ENCODE results near the gene CACNA1E. TPM values are rescaled to one million over a fixed set of nuclear protein-coding genes. Genes with fewer than 3 reads are reported as not detected.

Gene CACNA1E
- total RNA-seq, 1 experiment from 2014 or later: not detected

DNA sequence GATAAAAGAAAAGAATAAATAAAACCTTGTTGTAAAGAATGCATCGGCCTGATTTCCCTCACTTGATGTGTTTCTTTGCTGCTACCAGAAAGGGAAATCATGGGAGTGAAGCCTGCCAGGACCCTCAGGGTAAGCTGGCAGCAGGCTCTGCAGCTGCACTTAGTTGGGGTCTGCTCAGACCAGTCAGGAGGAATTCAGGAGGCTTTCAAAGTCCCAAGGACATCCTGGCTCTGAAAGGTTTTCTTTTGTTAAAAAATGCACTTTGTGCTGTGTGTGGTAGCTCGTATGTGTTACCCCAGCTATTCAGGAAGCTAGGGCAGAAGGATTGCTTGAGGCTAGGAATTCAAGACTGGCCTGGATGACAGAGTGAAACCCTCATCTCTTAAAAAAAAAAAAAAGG, 323.4 kb downstream of the CACNA1E start:
- Histone ChIP-seq H3K36me3 (ENCODE audit: insufficient read depth, low read length, poor library complexity, severe bottlenecking) (no peaks in the 10 kb centered on the region), H3K4me3 (ENCODE audit: low read depth, low read length, poor library complexity, severe bottlenecking) (no peak overlapping the region), H3K4me1 (ENCODE audit: insufficient read depth, low read length, poor library complexity, severe bottlenecking) (no peaks in the 10 kb centered on the region), H3K27ac (ENCODE audit: low read depth, low read length, poor library complexity, severe bottlenecking) (no peak overlapping the region), H3K9me3 (ENCODE audit: low read depth, low read length, poor library complexity, severe bottlenecking) (no peaks in the 10 kb centered on the region), H3K27me3 (replicated peaks; ENCODE audit: insufficient read depth, low read depth, low read length, poor library complexity) (peaks cover 71% of the 10 kb centered on the region)
- ChIA-PET POLR2A (ENCODE audit: low non-redundant PET) (no interaction called here), CTCF (no interaction called here)
- intact Hi-C loops (cut with micrococcal nuclease; ENCODE audit: unreplicated experiment): no loop called here
- BruUV-seq (replicated peaks): no TSS peak
- DNase-seq (ENCODE audit: low spot score): no peak
- TF ChIP-seq, protein P1, sequence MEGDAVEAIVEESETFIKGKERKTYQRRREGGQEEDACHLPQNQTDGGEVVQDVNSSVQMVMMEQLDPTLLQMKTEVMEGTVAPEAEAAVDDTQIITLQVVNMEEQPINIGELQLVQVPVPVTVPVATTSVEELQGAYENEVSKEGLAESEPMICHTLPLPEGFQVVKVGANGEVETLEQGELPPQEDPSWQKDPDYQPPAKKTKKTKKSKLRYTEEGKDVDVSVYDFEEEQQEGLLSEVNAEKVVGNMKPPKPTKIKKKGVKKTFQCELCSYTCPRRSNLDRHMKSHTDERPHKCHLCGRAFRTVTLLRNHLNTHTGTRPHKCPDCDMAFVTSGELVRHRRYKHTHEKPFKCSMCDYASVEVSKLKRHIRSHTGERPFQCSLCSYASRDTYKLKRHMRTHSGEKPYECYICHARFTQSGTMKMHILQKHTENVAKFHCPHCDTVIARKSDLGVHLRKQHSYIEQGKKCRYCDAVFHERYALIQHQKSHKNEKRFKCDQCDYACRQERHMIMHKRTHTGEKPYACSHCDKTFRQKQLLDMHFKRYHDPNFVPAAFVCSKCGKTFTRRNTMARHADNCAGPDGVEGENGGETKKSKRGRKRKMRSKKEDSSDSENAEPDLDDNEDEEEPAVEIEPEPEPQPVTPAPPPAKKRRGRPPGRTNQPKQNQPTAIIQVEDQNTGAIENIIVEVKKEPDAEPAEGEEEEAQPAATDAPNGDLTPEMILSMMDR (conservative IDR thresholded peaks at IDR 0.05; ENCODE audit: low read depth, low read length): no peak
- TF ChIP-seq EZH2 (IDR thresholded peaks at IDR 0.05; ENCODE audit: borderline replicate concordance, low read depth, low read length, poor library complexity, severe bottlenecking): no peak

DNA sequence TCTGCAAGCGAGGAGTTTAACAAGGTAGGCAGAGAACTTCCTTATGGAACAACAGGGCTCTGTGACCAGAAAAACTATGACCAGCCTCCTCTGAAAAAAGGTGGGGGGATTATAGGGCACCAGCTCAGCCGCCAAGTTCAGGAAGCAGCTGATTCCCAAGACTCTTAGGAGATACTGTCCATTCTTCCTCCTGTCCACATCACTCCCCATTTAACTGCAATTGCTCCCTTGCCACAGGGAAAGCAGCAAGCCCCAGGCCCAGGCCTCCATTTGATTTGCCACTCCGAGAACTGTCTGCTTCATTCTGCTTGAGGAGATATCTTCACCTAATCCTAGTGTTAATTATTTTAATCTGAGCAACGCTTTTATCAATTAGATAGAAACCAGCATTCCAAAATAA, 323.9 kb downstream of the CACNA1E start:
- H3K36me3 ChIP-seq (ENCODE audit: insufficient read depth, low read length, poor library complexity, severe bottlenecking): no peaks in the 10 kb centered on the region
- no peaks in the 10 kb centered on the region for H3K4me1 ChIP-seq (ENCODE audit: insufficient read depth, low read length, poor library complexity, severe bottlenecking)
- H3K27me3 ChIP-seq (replicated peaks; ENCODE audit: insufficient read depth, low read depth, low read length, poor library complexity): peaks cover 76% of the 10 kb centered on the region
- no peak overlapping the region for H3K27ac ChIP-seq (ENCODE audit: low read depth, low read length, poor library complexity, severe bottlenecking)
- ChIA-PET POLR2A (ENCODE audit: low non-redundant PET) (no interaction called here), CTCF (no interaction called here)
- no peak overlapping the region for H3K4me3 ChIP-seq (ENCODE audit: low read depth, low read length, poor library complexity, severe bottlenecking)
- no peak for TF ChIP-seq EZH2 (IDR thresholded peaks at IDR 0.05; ENCODE audit: borderline replicate concordance, low read depth, low read length, poor library complexity, severe bottlenecking)
- TF ChIP-seq, protein P1 (conservative IDR thresholded peaks at IDR 0.05; ENCODE audit: low read depth, low read length): no peak
- H3K9me3 ChIP-seq (ENCODE audit: low read depth, low read length, poor library complexity, severe bottlenecking): no peaks in the 10 kb centered on the region
- intact Hi-C loops (cut with micrococcal nuclease; ENCODE audit: unreplicated experiment): no loop called here
- no peak for DNase-seq (ENCODE audit: low spot score)
- no TSS peak for BruUV-seq (replicated peaks)

DNA sequence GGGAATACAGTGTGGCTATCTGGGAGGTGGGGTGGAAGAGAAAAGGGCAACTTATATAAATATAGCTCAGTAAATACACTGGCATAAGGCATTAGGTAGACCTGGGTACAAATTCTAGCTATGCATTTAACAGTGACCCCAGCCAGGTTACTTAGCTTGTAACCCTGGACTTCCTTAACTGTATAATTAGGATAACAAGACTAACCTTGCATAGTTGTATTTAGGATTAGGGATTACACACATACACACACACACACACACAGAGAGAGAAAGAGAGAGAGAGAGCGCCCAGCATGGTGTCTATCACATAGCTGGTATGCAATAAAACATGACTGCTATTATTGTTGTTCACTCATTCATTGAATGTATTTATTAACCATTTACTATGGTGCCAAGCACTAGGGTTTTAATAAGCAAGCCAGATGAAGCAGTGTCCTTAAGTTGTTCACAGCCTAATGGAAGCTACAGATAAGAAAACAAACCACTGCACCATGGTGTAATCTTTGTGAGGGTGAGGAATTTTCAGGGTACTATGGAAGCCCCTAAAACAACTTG, 326.8 kb downstream of the CACNA1E start:
- H3K27me3 ChIP-seq (replicated peaks; ENCODE audit: insufficient read depth, low read depth, low read length, poor library complexity): peaks cover 66% of the 10 kb centered on the region
- no peaks in the 10 kb centered on the region for H3K36me3 ChIP-seq (ENCODE audit: insufficient read depth, low read length, poor library complexity, severe bottlenecking)
- H3K27ac ChIP-seq (ENCODE audit: low read depth, low read length, poor library complexity, severe bottlenecking): no peak overlapping the region
- TF ChIP-seq, protein P1 (conservative IDR thresholded peaks at IDR 0.05; ENCODE audit: low read depth, low read length): no peak
- no peak for TF ChIP-seq EZH2 (IDR thresholded peaks at IDR 0.05; ENCODE audit: borderline replicate concordance, low read depth, low read length, poor library complexity, severe bottlenecking)
- H3K9me3 ChIP-seq (ENCODE audit: low read depth, low read length, poor library complexity, severe bottlenecking): no peaks in the 10 kb centered on the region
- CTCF ChIA-PET: no interaction called here
- POLR2A ChIA-PET (ENCODE audit: low non-redundant PET): no interaction called here
- intact Hi-C loops (cut with micrococcal nuclease; ENCODE audit: unreplicated experiment): no loop called here
- no TSS peak for BruUV-seq (replicated peaks)
- DNase-seq (ENCODE audit: low spot score): no peak
- H3K4me1 ChIP-seq (ENCODE audit: insufficient read depth, low read length, poor library complexity, severe bottlenecking): no peaks in the 10 kb centered on the region
- no peak overlapping the region for H3K4me3 ChIP-seq (ENCODE audit: low read depth, low read length, poor library complexity, severe bottlenecking)
